ENCODE measurements around the gene MARVELD2. TPM values are rescaled to one million over a fixed set of nuclear protein-coding genes. Genes with fewer than 3 reads are reported as not detected.
"Not testable (repeated sequence)": the region's sequence is repeated elsewhere in the genome, so short reads cannot be mapped to it uniquely, and the experiment has no call there.

MARVELD2 gene
- total RNA-seq: 1 to 10 TPM in 3 of 4 donors, under 1 TPM in 1; 0.82 to 1.8 (median 1.4) TPM
- 0.23 TPM for polyA plus RNA-seq
- long read RNA-seq, donor 1, partial matches to known transcripts: 2 of 3 reads
- long read RNA-seq, donor 1, other reads (novel, unspliced or antisense): 1 of 3 reads
- long read RNA-seq, donor 2: 0 reads
- long read RNA-seq, donor 3, partial matches to known transcripts: 3 of 3 reads
- long read RNA-seq, donor 3, other reads (novel, unspliced or antisense): 0 of 3 reads
- long read RNA-seq, donor 4: 0 reads

- Histone ChIP-seq H3K27ac (ENCODE audit: low read length) (no peak within 1 kb of the TSS), H3K27me3 (ENCODE audit: control insufficient read depth, insufficient read depth) (no peaks in the 10 kb centered on the region), H3K4me1 (ENCODE audit: control insufficient read depth, insufficient read depth, low read length) (no peaks in the 10 kb centered on the region), H3K9me3 (ENCODE audit: control insufficient read depth, low read length) (no peaks in the 10 kb centered on the region), H3K4me3 (ENCODE audit: low read length) (peak within 1 kb of the TSS; percentile 68)
- intact Hi-C loops (cut with DNase I): no loop called here
- DNase-seq (peak; percentile 71 to 86 (median 85)), ATAC-seq (peak; percentile 97 to 99)
- 19% methylated on average over 78 of the region's 78 CpGs for WGBS
These were observed at the start of gene MARVELD2 for GRCh38 chr5:69414885-69415583. Gene MARVELD2 (plus strand): TSS chr5:69415116. CDS start chr5:69419386, 4,270 bp downstream.

DNA sequence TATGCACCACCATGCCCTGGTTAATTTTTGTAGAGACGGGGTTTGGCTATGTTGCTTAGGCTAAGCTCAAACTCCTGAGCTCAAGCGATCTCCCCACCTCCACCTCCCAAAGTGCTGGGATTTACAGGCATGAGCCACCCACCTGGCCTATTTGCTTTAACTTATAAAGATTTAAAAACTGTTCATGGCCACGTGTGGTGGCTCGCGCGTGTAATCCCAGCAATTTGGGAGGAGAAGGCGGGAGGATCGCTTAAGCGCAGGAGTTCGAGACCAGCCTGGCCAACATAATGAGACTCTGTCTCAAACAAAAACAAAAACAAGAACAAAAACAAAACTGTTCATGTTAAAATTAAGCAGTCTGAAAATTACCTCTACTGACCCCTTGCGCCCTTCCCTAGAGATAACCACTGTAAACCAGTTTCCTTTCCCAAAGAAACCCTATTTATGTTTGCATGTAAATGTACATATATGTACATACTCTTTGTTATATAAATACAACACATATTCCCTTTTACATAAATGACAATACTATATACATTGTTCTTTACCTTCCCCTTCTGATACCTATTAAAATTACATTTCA, 47.1 kb upstream of the MARVELD2 start:
- Histone ChIP-seq H3K27me3 (ENCODE audit: control insufficient read depth, insufficient read depth) (no peaks in the 10 kb centered on the region), H3K9me3 (ENCODE audit: control insufficient read depth, low read length) (no peaks in the 10 kb centered on the region), H3K27ac (ENCODE audit: low read length) (no peak overlapping the region), H3K4me1 (ENCODE audit: control insufficient read depth, insufficient read depth, low read length) (peaks cover 2% of the 10 kb centered on the region), H3K4me3 (ENCODE audit: low read length) (no peak overlapping the region)
- intact Hi-C loops (cut with DNase I): no loop called here
- no peak for DNase-seq
- WGBS: 92% methylated on average over 11 of the region's 11 CpGs
- ATAC-seq: no peak

DNA sequence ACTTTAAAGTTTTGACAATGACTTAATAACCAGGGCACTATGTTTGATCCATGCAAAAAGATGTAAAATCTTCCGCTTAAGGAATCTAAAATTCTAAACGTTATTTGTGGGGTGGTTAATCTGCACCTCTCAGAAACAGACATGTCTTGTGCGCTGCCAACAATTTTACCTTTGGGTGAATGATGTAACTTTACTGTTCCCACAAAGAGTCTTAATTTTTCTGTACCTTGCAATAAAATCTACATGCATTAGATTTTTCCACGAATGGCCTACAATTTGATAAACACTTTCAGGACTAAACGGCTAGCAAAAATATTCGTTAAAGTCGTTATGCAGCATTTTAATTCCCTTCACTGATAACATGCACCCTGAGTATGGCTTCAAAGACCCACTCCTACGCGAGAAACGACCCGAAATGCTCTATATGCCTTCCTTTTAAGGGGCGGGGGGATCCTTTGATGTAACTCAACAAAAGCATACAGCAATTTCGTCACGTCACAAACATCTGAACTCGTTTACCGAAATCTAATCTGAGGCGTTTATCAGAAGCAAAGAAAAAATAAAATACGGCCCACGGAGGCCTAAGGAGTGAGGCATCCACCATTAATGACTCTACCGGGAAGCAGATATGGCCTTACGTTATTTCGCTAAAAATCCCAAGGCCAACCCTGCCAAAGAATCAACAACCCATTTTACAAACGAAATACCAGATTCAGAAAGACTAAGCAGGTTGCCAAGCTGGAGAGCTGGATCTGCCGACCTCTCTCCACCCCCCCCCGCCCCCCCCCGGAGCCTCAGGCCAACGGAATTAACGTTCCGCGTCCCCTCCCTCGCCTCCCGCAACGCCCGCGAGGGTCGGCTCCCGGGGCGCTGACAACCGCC, 46.2 kb upstream of the MARVELD2 start:
- Histone ChIP-seq H3K4me1 (ENCODE audit: control insufficient read depth, insufficient read depth, low read length) (peaks cover 2% of the 10 kb centered on the region), H3K27ac (ENCODE audit: low read length) (peak overlapping the region; percentile 86), H3K27me3 (ENCODE audit: control insufficient read depth, insufficient read depth) (no peaks in the 10 kb centered on the region), H3K4me3 (ENCODE audit: low read length) (peak overlapping the region; percentile 83), H3K9me3 (ENCODE audit: control insufficient read depth, low read length) (no peaks in the 10 kb centered on the region)
- DNase-seq (no peak), ATAC-seq (peak in 1 of 2 donors; percentile 80)
- 2% methylated on average over 39 of the region's 39 CpGs for WGBS
- intact Hi-C loops (cut with DNase I): no loop called here

DNA sequence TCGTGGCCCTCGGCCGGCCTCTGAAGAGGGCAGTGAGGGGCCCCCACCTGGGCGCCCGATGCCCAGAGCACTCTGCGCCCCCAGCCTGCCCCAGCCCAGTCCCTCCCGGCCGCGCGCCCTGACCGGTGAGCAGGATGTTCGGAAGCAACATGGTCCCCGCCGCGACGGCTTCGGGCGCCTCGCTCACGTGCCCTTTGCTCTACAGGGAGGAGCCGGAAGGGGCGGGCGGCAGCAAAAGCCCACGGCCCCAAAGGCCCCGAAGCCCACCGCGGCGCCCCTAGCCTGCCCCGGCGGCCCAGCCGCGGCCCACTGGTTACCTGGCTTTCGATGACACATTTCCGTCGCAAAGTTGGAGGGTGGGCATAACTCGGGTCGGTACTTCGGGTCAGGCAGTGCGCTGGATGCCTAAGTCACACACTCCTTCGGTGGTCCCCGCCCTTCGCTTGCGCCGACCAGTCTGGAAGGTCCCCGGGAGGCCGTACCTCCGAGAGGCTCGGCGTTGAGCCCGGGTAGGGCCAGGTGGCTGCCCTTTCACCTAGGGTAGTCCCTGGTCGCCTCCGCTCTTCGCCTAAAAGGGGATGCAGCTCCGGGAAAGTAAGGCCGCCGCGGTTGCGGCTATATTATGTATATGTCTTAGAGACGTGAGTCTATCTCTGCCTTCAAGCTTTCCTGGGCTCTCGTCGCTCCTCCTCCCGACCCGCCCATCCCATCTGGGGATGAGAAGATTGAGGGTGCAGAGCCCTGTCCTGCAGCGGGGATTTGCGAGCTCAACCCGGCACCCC, 45.4 kb upstream of the MARVELD2 start, which contains the start of the genes AK6, RAD17 and TAF9:
TSS of gene AK6 (minus strand) at position 181 of the 782 bp plus-strand sequence. CDS start at position 151, 30 bp downstream.
TSS of gene RAD17 (plus strand) at position 479 of the 782 bp plus-strand sequence. CDS start 2,391 bp downstream, outside the sequence.
TSS of gene TAF9 (minus strand) at position 181 of the 782 bp plus-strand sequence. CDS start 3,783 bp downstream, outside the sequence.
- intact Hi-C loops (cut with DNase I): no loop called here
- Histone ChIP-seq H3K9me3 (ENCODE audit: control insufficient read depth, low read length) (no peaks in the 10 kb centered on the region), H3K4me1 (ENCODE audit: control insufficient read depth, insufficient read depth, low read length) (peaks cover 2% of the 10 kb centered on the region), H3K4me3 (ENCODE audit: low read length) (peak within 1 kb of the TSS; percentile 83), H3K27ac (ENCODE audit: low read length) (peak within 1 kb of the TSS; percentile 86), H3K27me3 (ENCODE audit: control insufficient read depth, insufficient read depth) (no peaks in the 10 kb centered on the region)
- DNase-seq (peak; percentile 95 to 98 (median 96)), ATAC-seq (peak; percentile 99)
- WGBS: under 1% methylated on average over 66 of the region's 66 CpGs

DNA sequence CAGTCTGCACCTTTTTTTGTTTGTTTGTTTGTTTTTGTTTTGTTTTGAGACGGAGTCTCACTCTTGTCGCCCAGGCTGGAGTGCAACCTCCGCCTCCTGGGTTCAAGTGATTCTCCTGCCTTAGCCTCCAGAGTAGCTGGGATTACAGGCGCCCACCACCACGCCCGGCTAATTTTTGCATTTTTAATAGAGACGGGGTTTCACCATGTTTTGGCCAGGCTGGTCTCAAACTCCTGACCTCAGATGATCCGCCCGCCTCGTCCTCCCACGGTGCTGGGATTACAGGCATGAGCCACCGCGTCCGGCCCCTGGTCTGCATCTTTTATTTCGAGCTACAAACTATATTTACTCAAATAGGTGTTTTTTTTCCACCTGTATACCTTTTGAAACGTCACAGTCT, 44.6 kb upstream of the MARVELD2 start:
- intact Hi-C loops (cut with DNase I): not testable (repeated sequence)

DNA sequence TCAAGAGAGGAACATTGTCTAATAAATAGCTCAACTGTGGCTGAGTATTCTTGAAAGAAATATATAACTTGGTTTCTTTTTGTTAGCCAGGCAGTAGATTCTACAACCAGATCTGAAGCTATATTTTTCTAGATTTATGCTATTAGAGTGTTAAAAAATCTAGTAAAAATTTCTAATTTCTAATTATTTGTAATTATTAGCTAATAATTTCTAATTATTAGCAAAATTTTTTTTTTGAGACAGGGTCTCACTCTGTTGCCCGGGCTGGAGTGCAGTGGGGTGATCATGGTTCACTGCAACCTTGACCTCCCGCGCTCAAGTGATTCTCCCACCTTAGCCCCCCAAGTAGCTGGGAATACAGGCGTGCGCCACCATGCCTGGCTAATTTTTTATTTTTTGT, 42.5 kb upstream of the MARVELD2 start:
- no peak overlapping the region for H3K27ac ChIP-seq (ENCODE audit: low read length)
- WGBS: 98% methylated on average over 5 of the region's 5 CpGs
- no peak for ATAC-seq
- no peaks in the 10 kb centered on the region for H3K27me3 ChIP-seq (ENCODE audit: control insufficient read depth, insufficient read depth)
- intact Hi-C loops (cut with DNase I): no loop called here
- peaks cover 2% of the 10 kb centered on the region for H3K4me1 ChIP-seq (ENCODE audit: control insufficient read depth, insufficient read depth, low read length)
- no peak overlapping the region for H3K4me3 ChIP-seq (ENCODE audit: low read length)
- no peak for DNase-seq
- no peaks in the 10 kb centered on the region for H3K9me3 ChIP-seq (ENCODE audit: control insufficient read depth, low read length)

More for the DNA sequence above, 44.6 kb upstream of the MARVELD2 start:
- DNase-seq; H3K27ac ChIP-seq (ENCODE audit: low read length); H3K27me3 ChIP-seq (ENCODE audit: control insufficient read depth, insufficient read depth); H3K4me1 ChIP-seq (ENCODE audit: control insufficient read depth, insufficient read depth, low read length); H3K9me3 ChIP-seq (ENCODE audit: control insufficient read depth, low read length); ATAC-seq: not testable (repeated sequence)
- WGBS: 3% methylated on average over 16 of the region's 16 CpGs
- H3K4me3 ChIP-seq (ENCODE audit: low read length): peak overlapping the region; percentile 83

GRCh38 chr5:69374911-69375446, 39.9 kb upstream of the MARVELD2 start:
- no peaks in the 10 kb centered on the region for H3K27me3 ChIP-seq (ENCODE audit: control insufficient read depth, insufficient read depth)
- H3K9me3 ChIP-seq (ENCODE audit: control insufficient read depth, low read length): no peaks in the 10 kb centered on the region
- no peak overlapping the region for H3K4me3 ChIP-seq (ENCODE audit: low read length)
- no peak for ATAC-seq
- no peak for DNase-seq
- WGBS: 95% methylated on average over 4 of the region's 4 CpGs
- no peaks in the 10 kb centered on the region for H3K4me1 ChIP-seq (ENCODE audit: control insufficient read depth, insufficient read depth, low read length)
- H3K27ac ChIP-seq (ENCODE audit: low read length): no peak overlapping the region
- intact Hi-C loops (cut with DNase I): no loop called here

DNA sequence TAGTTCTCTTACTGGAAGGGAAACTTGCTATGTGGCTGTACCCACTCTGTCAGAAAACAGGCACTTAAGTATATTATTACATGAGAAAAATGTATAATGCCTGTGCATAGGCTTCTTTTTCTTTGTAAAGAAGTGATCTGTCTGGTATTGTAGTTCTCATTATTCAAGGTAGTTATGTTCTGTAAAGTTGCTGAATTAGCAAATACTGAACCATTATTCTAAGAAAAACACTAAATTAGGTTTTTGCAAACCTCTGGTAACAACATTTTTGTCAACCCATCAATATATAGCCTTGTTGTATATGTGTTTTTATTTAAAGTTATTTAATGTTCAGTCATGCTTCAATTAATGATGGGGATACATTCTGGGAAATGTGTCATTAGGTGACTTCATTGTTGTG, 36.5 kb upstream of the MARVELD2 start:
- ATAC-seq (no peak), DNase-seq (no peak)
- H3K4me1 ChIP-seq (ENCODE audit: control insufficient read depth, insufficient read depth, low read length): no peaks in the 10 kb centered on the region
- H3K9me3 ChIP-seq (ENCODE audit: control insufficient read depth, low read length): no peaks in the 10 kb centered on the region
- intact Hi-C loops (cut with DNase I): no loop called here
- no peaks in the 10 kb centered on the region for H3K27me3 ChIP-seq (ENCODE audit: control insufficient read depth, insufficient read depth)
- no peak overlapping the region for H3K27ac ChIP-seq (ENCODE audit: low read length)
- no peak overlapping the region for H3K4me3 ChIP-seq (ENCODE audit: low read length)

DNA sequence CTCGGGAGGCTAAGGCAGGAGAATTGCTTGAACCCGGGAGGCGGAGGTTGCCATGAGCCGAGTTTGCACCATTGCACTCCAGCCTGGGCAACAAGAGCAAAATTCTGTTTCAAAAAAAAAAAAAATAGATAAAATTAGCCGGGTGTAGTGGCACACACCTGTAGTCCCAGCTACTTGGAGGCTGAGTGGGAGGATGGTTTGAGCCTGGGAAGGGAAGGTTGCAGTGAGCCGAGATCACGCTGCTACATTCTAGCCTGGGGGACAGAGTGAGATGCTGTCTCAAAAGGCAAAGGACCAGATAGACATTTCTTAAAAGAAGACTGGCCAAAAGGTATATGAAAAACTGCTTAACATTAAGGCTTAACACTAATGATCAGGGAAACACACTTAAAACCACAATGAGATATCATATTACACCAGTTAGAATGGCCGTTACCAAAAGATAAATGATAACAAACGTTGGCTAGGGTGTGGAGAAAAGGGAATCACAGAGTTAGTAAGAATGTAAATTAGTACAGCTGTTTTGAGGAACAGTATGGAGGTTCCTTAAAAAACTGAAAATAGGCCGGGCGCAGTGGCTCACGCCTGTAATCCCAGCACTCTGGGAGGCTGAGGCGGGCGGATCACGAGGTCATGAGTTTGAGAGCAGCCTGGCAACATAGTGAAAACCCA, 10.1 kb upstream of the MARVELD2 start:
- intact Hi-C loops (cut with DNase I): no loop called here
- Histone ChIP-seq H3K4me1 (ENCODE audit: control insufficient read depth, insufficient read depth, low read length) (no peaks in the 10 kb centered on the region), H3K4me3 (ENCODE audit: low read length) (no peak overlapping the region), H3K9me3 (ENCODE audit: control insufficient read depth, low read length) (no peaks in the 10 kb centered on the region), H3K27me3 (ENCODE audit: control insufficient read depth, insufficient read depth) (no peaks in the 10 kb centered on the region), H3K27ac (ENCODE audit: low read length) (no peak overlapping the region)
- WGBS: 88% methylated on average over 15 of the region's 15 CpGs
- ATAC-seq: no peak
- no peak for DNase-seq
